RKO (cell line): Measurements from ENCODE around the gene ZNF311.
"Not testable (repeated sequence)": the region's sequence is repeated elsewhere in the genome, so short reads cannot be mapped to it uniquely, and the experiment has no call there.

Experiments
- DNase-seq: peaks from one replicate; pipeline ENCODE4 v3.0.0-alpha.2; 2016; ENCODE audit warnings: low spot score

The ZNF311 gene

GRCh38 chr6:28953039-28953584 is 52.0 kb downstream of the ZNF311 start:
- peak; percentile 76 for DNase-seq

GRCh38 chr6:28949656-28950195 is 55.4 kb downstream of the ZNF311 start:
- DNase-seq = not testable (repeated sequence)

GRCh38 chr6:28948782-28949486 is 56.2 kb downstream of the ZNF311 start:
- no peak for DNase-seq

- DNase-seq = peak; percentile 84
These were observed 57.3 kb downstream of the ZNF311 start for GRCh38 chr6:28947831-28948270.

- no peak for DNase-seq
These were observed 57.9 kb downstream of the ZNF311 start for GRCh38 chr6:28947067-28947765.

GRCh38 chr6:28945349-28945748 is 59.8 kb downstream of the ZNF311 start:
- DNase-seq = no peak
